A375 (cell line): ENCODE data around the gene BCL2L1. TPM values are rescaled to one million over a fixed set of nuclear protein-coding genes. Genes with fewer than 3 reads are reported as not detected.

Experiments used
- total RNA-seq: library from RNA; depleted of rRNA; stranded (reverse); fragments of >200 nt; shearing (Covaris generic); gene quantifications from 2 replicates; pipeline ENCODE4 v1.2.3, GENCODE V29; 2014; rRNA removed

Gene BCL2L1
- 117 and 122 TPM in 2 replicates for total RNA-seq

GRCh38 chr20:31722257-31723068 is at the start of gene BCL2L1:
TSS of gene BCL2L1 (minus strand) at chr20:31722868. CDS start at chr20:31722218, 650 bp downstream.

GRCh38 chr20:31738729-31739549 is 16.3 kb upstream of the BCL2L1 start, which contains the start of gene TPX2:
TSS of gene TPX2 (plus strand) at chr20:31739290. CDS start at chr20:31757477, 18,187 bp downstream.

GRCh38 chr20:31637660-31638059 is 85.0 kb downstream of the BCL2L1 start, which contains the start of gene COX4I2:
TSS of gene COX4I2 (plus strand) at chr20:31637912. CDS start at chr20:31639018, 1,106 bp downstream.

Other genes with a start within 250 kb of the BCL2L1 start
- gene DEFB124, start 247.7 kb downstream of the BCL2L1 start, total RNA-seq, result not detected in 2 replicates
- 0.23 and 1.5 TPM in 2 replicates for gene REM1, start 247.6 kb downstream of the BCL2L1 start, total RNA-seq
- 81.3 and 109 TPM in 2 replicates for gene HM13, start 208.4 kb downstream of the BCL2L1 start, total RNA-seq
- gene ID1, start 117.6 kb downstream of the BCL2L1 start, total RNA-seq, result 813 and 881 TPM in 2 replicates
- not detected in 2 replicates for gene COX4I2, start 85.0 kb downstream of the BCL2L1 start, total RNA-seq
- 122 and 126 TPM in 2 replicates for gene TPX2, start 16.4 kb upstream of the BCL2L1 start, total RNA-seq
- 2.1 and 2.3 TPM in 2 replicates for gene MYLK2, start 96.5 kb upstream of the BCL2L1 start, total RNA-seq
- gene FOXS1, start 122.7 kb upstream of the BCL2L1 start, total RNA-seq, result not detected in 2 replicates
- 1.5 and 3.1 TPM in 2 replicates for gene DUSP15, start 147.7 kb upstream of the BCL2L1 start, total RNA-seq
- gene TTLL9, start 147.8 kb upstream of the BCL2L1 start, total RNA-seq, result 0.11 TPM in 1 of 2 replicates, not detected in the other
- 11.1 and 12.0 TPM in 2 replicates for gene PDRG1, start 229.2 kb upstream of the BCL2L1 start, total RNA-seq
- not detected in 2 replicates for gene XKR7, start 245.3 kb upstream of the BCL2L1 start, total RNA-seq